Measurements from ENCODE around the gene WDFY2. TPM values are rescaled to one million over a fixed set of nuclear protein-coding genes. Genes with fewer than 3 reads are reported as not detected.

WDFY2 gene
- total and polyA plus RNA-seq, 2 of the 8 experiments (the other 6 are each of a cell fraction or from before 2014, with no cell fraction given) = 13.9 to 29.0 TPM

DNA sequence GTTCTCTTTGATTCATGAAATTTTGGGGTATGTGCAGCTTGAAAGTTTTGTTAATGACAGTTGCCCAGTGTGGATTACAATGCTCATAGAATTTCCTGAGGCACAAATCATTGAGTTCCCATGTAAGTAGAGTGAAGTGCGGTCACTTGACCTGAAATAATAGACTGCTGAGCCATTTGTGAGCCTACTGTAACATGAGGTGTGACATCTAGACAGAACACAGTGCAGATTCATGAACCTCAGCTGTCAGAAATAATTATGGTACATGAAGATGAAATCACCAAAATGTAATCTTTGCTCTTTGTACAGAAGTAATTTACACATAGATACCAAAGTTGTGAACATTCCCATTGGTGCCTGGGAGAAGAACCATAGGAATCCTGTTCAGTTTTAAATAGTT lies 135.1 kb downstream of the WDFY2 start:
- Histone ChIP-seq H3K4me1 (replicated peaks in 1 of 4; ENCODE audit: control insufficient read depth in 3 of 4, insufficient read depth in 4 of 4, low read length in 3 of 4) (no peaks in the 10 kb centered on the region; a peak in 1 of 7 replicates), H3K23ac (ENCODE audit: insufficient read length) (no peak overlapping the region), H3K36me3 (ENCODE audit: control insufficient read depth in 2 of 4, insufficient read depth in 4 of 4, low read length in 3 of 4) (no peaks in the 10 kb centered on the region), H3K23me2 (ENCODE audit: low read depth, low read length) (no peaks in the 10 kb centered on the region), H3K79me1 (ENCODE audit: low read depth, low read length) (0 out of 2 replicates have a peak, but pooled peaks cover 2% of the 10 kb centered on the region), H3K27me3 (replicated peaks in 1 of 4; ENCODE audit: control insufficient read depth in 3 of 4, extremely low read depth in 1 of 4, insufficient read depth in 3 of 4, low read length in 3 of 4) (no peaks in the 10 kb centered on the region), H3K14ac (ENCODE audit: insufficient read length) (no peak overlapping the region), H3K18ac (ENCODE audit: extremely low read depth, low read length) (no peak overlapping the region), H3K27ac (ENCODE audit: low read depth, low read length) (no peak overlapping the region), H3K4ac (replicated peaks; ENCODE audit: insufficient read length, low read depth, low read length) (no peak overlapping the region), H2AK5ac (ENCODE audit: low read depth, low read length) (no peak overlapping the region), H3K4me2 (ENCODE audit: insufficient read depth in 1 of 2, low read depth in 2 of 2, low read length in 2 of 2) (no peak overlapping the region), H4K5ac (ENCODE audit: insufficient read length, low read depth, low read length) (no peak overlapping the region), H4K91ac (replicated peaks; ENCODE audit: insufficient read length, low read length) (no peak overlapping the region), H2AFZ (ENCODE audit: low read length) (no peak overlapping the region), H3K9me3 (ENCODE audit: insufficient read depth in 2 of 2, low read depth in 1 of 2, low read length in 1 of 2) (no peaks in the 10 kb centered on the region), H3K56ac (replicated peaks; ENCODE audit: insufficient read length, low read depth, low read length) (no peak overlapping the region), H3K9ac (replicated peaks in 1 of 4; ENCODE audit: extremely low read depth in 1 of 4, low read depth in 3 of 4, low read length in 3 of 4) (no peak overlapping the region), H4K20me1 (replicated peaks in 1 of 2; ENCODE audit: control insufficient read depth in 1 of 2, insufficient read depth in 2 of 2, low read length in 2 of 2) (no peaks in the 10 kb centered on the region), H2BK5ac (ENCODE audit: low read depth, low read length) (no peak overlapping the region), H2BK120ac (replicated peaks; ENCODE audit: low read depth, low read length) (no peak overlapping the region), H2BK15ac (ENCODE audit: low read length) (no peak overlapping the region), H3K79me2 (ENCODE audit: control insufficient read depth in 1 of 2, insufficient read depth in 2 of 2, low read length in 2 of 2) (no peaks in the 10 kb centered on the region), H3K4me3 (ENCODE audit: extremely low read depth in 1 of 4, insufficient read depth in 2 of 4, low read depth in 3 of 4, low read length in 4 of 4) (no peak overlapping the region), H2BK20ac (ENCODE audit: low read length) (no peak overlapping the region), H2BK12ac (ENCODE audit: low read depth, low read length) (no peak overlapping the region), H4K8ac (ENCODE audit: extremely low read depth, insufficient read depth, low read length) (no peak overlapping the region)
- DNase-seq (ENCODE audit: low read depth in 1 of 2, low spot score in 2 of 2) (no peak), FAIRE-seq (peak; percentile 7)
- CTCF ChIA-PET (ENCODE audit: partially characterized antibody) = interaction anchor here (0.9 kb wide), 1 partner anchor 95 kb away, joined by 3 read pairs; no protein-coding TSS in a partner anchor
- 87% methylated on average over 1 of the region's 1 CpG; no CpG with 5 or more reads in 1 of the 2 experiments for WGBS, 2 experiments (ENCODE audit: extremely low coverage in 1 of 2, insufficient coverage in 1 of 2, insufficient read length in 1 of 2, insufficient replicate concordance in 2 of 2, low coverage in 1 of 2, low lambda C conversion rate in 2 of 2, missing lambda C conversion rate in 1 of 2)
- TF ChIP-seq CHD2 (IDR thresholded peaks at IDR 0.05; ENCODE audit: low read length) (no peak), BACH1 (IDR thresholded peaks at IDR 0.05; ENCODE audit: low read length) (no peak), RFX5 (IDR thresholded peaks at IDR 0.05; ENCODE audit: borderline replicate concordance, low read depth, low read length) (no peak), HDAC6 (IDR thresholded peaks at IDR 0.05; ENCODE audit: low read depth, low read length) (no peak), GTF2F1 (IDR thresholded peaks at IDR 0.05; ENCODE audit: borderline replicate concordance, low read depth, low read length) (no peak), SIX5 (IDR thresholded peaks at IDR 0.05; ENCODE audit: low read depth, low read length) (no peak), PHF8 (conservative IDR thresholded peaks at IDR 0.05; ENCODE audit: low read depth, low read length) (no peak), JUN (IDR thresholded peaks at IDR 0.05; ENCODE audit: low read depth, low read length) (no peak)
- POLR2A ChIA-PET (ENCODE audit: partially characterized antibody) = interaction anchor here (2.1 kb wide), 1 partner anchor 267 kb away, joined by 6 read pairs; the partner anchor contains the start of gene INTS6

Measured in H1 (cell line).